ENCODE data around the gene PAFAH1B2.

GRCh38 chr11:117178210-117179034, 34.3 kb downstream of the PAFAH1B2 start, which contains the start of gene SIDT2:
- no peak for TF ChIP-seq CTCF (IDR thresholded peaks at IDR 0.05; ENCODE audit: low read depth, low read length, poor library complexity, severe bottlenecking)
- no peak for TF ChIP-seq EZH2phosphoT487 (IDR thresholded peaks at IDR 0.05; ENCODE audit: borderline replicate concordance, low read length)
